ENCODE data around the gene PPP2R5E.

- TF ChIP-seq, protein P1, sequence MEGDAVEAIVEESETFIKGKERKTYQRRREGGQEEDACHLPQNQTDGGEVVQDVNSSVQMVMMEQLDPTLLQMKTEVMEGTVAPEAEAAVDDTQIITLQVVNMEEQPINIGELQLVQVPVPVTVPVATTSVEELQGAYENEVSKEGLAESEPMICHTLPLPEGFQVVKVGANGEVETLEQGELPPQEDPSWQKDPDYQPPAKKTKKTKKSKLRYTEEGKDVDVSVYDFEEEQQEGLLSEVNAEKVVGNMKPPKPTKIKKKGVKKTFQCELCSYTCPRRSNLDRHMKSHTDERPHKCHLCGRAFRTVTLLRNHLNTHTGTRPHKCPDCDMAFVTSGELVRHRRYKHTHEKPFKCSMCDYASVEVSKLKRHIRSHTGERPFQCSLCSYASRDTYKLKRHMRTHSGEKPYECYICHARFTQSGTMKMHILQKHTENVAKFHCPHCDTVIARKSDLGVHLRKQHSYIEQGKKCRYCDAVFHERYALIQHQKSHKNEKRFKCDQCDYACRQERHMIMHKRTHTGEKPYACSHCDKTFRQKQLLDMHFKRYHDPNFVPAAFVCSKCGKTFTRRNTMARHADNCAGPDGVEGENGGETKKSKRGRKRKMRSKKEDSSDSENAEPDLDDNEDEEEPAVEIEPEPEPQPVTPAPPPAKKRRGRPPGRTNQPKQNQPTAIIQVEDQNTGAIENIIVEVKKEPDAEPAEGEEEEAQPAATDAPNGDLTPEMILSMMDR (IDR thresholded peaks at IDR 0.05; ENCODE audit: low read depth, low read length, missing input control): no peak
- no peak for TF ChIP-seq SP1 (IDR thresholded peaks at IDR 0.05)
- no peak for TF ChIP-seq FOXA1 (IDR thresholded peaks at IDR 0.05)
- TF ChIP-seq EGR1 (IDR thresholded peaks at IDR 0.05; ENCODE audit: low read depth in 2 of 2): no peak
- TF ChIP-seq, protein P2, sequence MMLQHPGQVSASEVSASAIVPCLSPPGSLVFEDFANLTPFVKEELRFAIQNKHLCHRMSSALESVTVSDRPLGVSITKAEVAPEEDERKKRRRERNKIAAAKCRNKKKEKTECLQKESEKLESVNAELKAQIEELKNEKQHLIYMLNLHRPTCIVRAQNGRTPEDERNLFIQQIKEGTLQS (IDR thresholded peaks at IDR 0.05): no peak
- TF ChIP-seq NR2F2 (IDR thresholded peaks at IDR 0.05): no peak
- no peak for TF ChIP-seq REST (IDR thresholded peaks at IDR 0.05)
- TF ChIP-seq, protein P3, sequence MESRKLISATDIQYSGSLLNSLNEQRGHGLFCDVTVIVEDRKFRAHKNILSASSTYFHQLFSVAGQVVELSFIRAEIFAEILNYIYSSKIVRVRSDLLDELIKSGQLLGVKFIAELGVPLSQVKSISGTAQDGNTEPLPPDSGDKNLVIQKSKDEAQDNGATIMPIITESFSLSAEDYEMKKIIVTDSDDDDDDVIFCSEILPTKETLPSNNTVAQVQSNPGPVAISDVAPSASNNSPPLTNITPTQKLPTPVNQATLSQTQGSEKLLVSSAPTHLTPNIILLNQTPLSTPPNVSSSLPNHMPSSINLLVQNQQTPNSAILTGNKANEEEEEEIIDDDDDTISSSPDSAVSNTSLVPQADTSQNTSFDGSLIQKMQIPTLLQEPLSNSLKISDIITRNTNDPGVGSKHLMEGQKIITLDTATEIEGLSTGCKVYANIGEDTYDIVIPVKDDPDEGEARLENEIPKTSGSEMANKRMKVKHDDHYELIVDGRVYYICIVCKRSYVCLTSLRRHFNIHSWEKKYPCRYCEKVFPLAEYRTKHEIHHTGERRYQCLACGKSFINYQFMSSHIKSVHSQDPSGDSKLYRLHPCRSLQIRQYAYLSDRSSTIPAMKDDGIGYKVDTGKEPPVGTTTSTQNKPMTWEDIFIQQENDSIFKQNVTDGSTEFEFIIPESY (IDR thresholded peaks at IDR 0.05): no peak
- no peak for TF ChIP-seq GABPA (IDR thresholded peaks at IDR 0.05 in 1 of 2, conservative IDR thresholded peaks at IDR 0.05 in 1 of 2)
- TF ChIP-seq YY1 (IDR thresholded peaks at IDR 0.05): no peak
- no peak for TF ChIP-seq HNF4A (conservative IDR thresholded peaks at IDR 0.05)
- no peak for TF ChIP-seq RAD21 (IDR thresholded peaks at IDR 0.05)
These were observed 94.3 kb downstream of the PPP2R5E start for GRCh38 chr14:63448841-63449240.

Measured in liver (tissue), 3 donors.